HL-60 (cell line): ENCODE results near the gene ESRRA.

Experiments used
- CTCF ChIP-seq: IDR thresholded peaks from one replicate; pipeline ENCODE4 v1.5.1; 2011; ENCODE audit warnings: low read length, control low read depth, inconsistent platforms; ENCODE audit not compliant: insufficient read depth
- POLR2AphosphoS5 ChIP-seq: IDR thresholded peaks from 2 replicates; pipeline ENCODE4 v1.6.1; 2012; ENCODE audit warnings: low read depth

GRCh38 chr11:64348383-64349024 is 43.2 kb downstream of the ESRRA start:
- TF ChIP-seq CTCF (no peak), POLR2AphosphoS5 (no peak)
